Measurements from ENCODE around the gene CAPN1. TPM values are rescaled to one million over a fixed set of nuclear protein-coding genes. Genes with fewer than 3 reads are reported as not detected.

CAPN1 gene
- total RNA-seq, 1 experiment from 2014 or later = 175 TPM

- Histone ChIP-seq H3K9ac (ENCODE audit: extremely low read depth, insufficient read length, low read length) (no peak overlapping the region), H3K79me2 (ENCODE audit: insufficient read depth, low read length) (no peaks in the 10 kb centered on the region), H4K91ac (ENCODE audit: insufficient read length, low read depth, low read length) (no peak overlapping the region), H3K79me1 (ENCODE audit: insufficient read depth, low read depth, low read length, poor library complexity, severe bottlenecking) (no peaks in the 10 kb centered on the region), H3K27ac (ENCODE audit: insufficient read length, low read depth, low read length) (no peak overlapping the region), H3K27me3 (ENCODE audit: insufficient read depth, low read length) (no peaks in the 10 kb centered on the region), H3K23me2 (ENCODE audit: insufficient read length, low read depth, low read length, poor library complexity, severe bottlenecking) (no peaks in the 10 kb centered on the region), H3K4ac (ENCODE audit: low read depth, low read length) (no peak overlapping the region), H3K9me3 (ENCODE audit: control insufficient read depth, low read depth, low read length) (no peaks in the 10 kb centered on the region), H3T11ph (ENCODE audit: low read length) (no peak overlapping the region), H4K5ac (ENCODE audit: insufficient read length, low read depth, low read length) (no peak overlapping the region), H2BK120ac (ENCODE audit: low read depth, low read length, poor library complexity, severe bottlenecking) (no peak overlapping the region), H3K23ac (ENCODE audit: insufficient read length, low read depth, low read length) (no peak overlapping the region), H2AK5ac (ENCODE audit: insufficient read length, low read length) (no peak overlapping the region), H2BK5ac (ENCODE audit: insufficient read length, low read length) (no peak overlapping the region), H2AFZ (ENCODE audit: low read length) (no peak overlapping the region), H3K14ac (ENCODE audit: insufficient read depth, low read length) (no peak overlapping the region), H3K4me2 (ENCODE audit: insufficient read depth, insufficient read length, low read length) (no peak overlapping the region), H2BK20ac (ENCODE audit: low read depth, low read length, poor library complexity, severe bottlenecking) (no peak overlapping the region), H3K18ac (ENCODE audit: insufficient read length, low read depth, low read length) (no peak overlapping the region), H2BK12ac (ENCODE audit: insufficient read length, low read depth, low read length) (no peak overlapping the region), H3K56ac (ENCODE audit: insufficient read length, low read depth, low read length) (no peak overlapping the region), H4K20me1 (ENCODE audit: control insufficient read depth, insufficient read depth, insufficient read length) (no peaks in the 10 kb centered on the region), H2BK15ac (ENCODE audit: low read depth, low read length) (no peak overlapping the region), H3K4me1 (ENCODE audit: insufficient read depth, low read length) (no peaks in the 10 kb centered on the region), H4K8ac (replicated peaks; ENCODE audit: insufficient read length, low read depth, low read length) (no peak overlapping the region)
- H3K4me3 Mint-ChIP-seq = no peak overlapping the region
- peaks cover 18% of the 10 kb centered on the region for H3K27me3 Mint-ChIP-seq (ENCODE audit: low read depth)
- WGBS (ENCODE audit: extremely low coverage, insufficient read length, low lambda C conversion rate) = no CpG with 5 or more reads among the region's 2 CpGs
- H3K9me3 Mint-ChIP-seq = peaks cover 5 to 8% of the 10 kb centered on the region in 2 experiments; a peak in 4 of 5 replicates
- H3K27ac Mint-ChIP-seq = no peak overlapping the region
- no peak for DNase-seq
- peaks cover 5 to 6% of the 10 kb centered on the region in 2 experiments; a peak in 3 of 4 replicates for H3K4me1 Mint-ChIP-seq
- TF ChIP-seq CTCF (conservative IDR thresholded peaks at IDR 0.05) = no peak
- H3K36me3 Mint-ChIP-seq (ENCODE audit: insufficient read depth in 1 of 3, low read depth in 3 of 3) = no peaks in the 10 kb centered on the region
Measured at GRCh38 chr11:65147352-65148075, 34.2 kb upstream of the CAPN1 start.

Measured in H9 (cell line).